Measurements from ENCODE around the gene GABBR2. TPM values are rescaled to one million over a fixed set of nuclear protein-coding genes. Genes with fewer than 3 reads are reported as not detected.
"Not testable (repeated sequence)": the region's sequence is repeated elsewhere in the genome, so short reads cannot be mapped to it uniquely, and the experiment has no call there.

GABBR2 gene
- total RNA-seq, 4 donors from 2014 or later: 0.17 to 0.26 TPM; not detected in 2

DNA sequence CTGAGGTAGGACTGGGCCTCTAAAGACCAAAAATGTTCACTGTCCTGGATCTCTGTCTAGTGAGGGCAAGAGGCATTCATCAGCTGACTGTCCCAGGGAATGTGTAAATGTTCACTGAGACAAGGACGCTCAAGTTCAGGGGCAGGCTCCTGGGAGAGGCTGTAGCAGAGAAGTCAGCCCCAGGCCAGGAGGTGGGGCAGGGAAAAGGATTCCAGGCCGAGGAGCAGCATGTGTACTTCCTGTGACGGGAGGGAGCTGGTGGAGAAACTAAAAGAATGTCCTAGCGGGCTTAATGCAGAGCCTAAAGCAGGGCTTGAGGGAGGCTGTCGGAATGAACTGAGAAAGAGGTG, 205.8 kb downstream of the GABBR2 start:
- Histone ChIP-seq H3K36me3 (no peaks in the 10 kb centered on the region), H3K27ac (replicated peaks in 1 of 4) (no peak overlapping the region), H3K27me3 (peaks cover 0 to 2% (median 0%) of the 10 kb centered on the region in 4 donors), H3K4me1 (peaks cover 0 to 8% (median 2%) of the 10 kb centered on the region in 4 donors), H3K4me3 (no peak overlapping the region), H3K9me3 (no peaks in the 10 kb centered on the region)
- TF ChIP-seq POLR2A (IDR thresholded peaks at IDR 0.05; ENCODE audit: low read depth): no peak
- TF ChIP-seq POLR2AphosphoS5 (IDR thresholded peaks at IDR 0.05): no peak
- no peak for TF ChIP-seq EP300 (IDR thresholded peaks at IDR 0.05)
- no peak for TF ChIP-seq CTCF (IDR thresholded peaks at IDR 0.05)
- DNase-seq (ENCODE audit: extremely low spot score): no peak
- 60% methylated on average over 5 of the region's 5 CpGs for WGBS
- intact Hi-C loops (cut with DNase I): no loop called here

DNA sequence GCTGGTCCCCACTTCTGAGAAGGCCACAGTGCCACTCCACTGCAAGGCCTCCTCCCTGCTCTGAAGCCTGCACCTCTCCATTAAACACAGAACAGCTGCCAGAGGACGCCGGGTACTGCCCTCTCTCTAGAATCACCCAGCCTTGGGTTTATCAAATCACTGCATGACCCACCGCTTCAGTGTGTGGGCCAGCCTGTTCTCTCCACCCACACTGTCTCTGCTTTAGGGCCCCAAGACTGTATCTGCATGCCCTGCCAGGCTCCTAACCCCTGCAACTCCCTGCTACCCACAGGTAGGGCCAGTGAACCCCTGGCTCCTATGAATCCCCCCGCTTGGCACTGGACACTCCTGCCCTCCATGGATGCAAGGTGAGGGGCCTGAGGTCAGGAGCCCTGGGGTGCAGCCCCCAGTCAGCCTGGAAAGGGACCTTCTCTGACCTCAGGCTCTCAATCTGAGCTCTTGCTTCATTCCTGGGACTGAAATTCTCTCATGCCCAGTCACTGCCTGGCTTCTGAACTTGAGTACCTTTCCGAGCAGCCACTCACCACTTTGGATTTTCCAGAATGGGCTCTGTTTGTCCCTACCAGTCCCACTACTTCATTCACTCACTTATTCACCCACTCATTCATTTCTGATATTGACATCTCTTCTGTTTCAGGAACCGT, 206.3 kb downstream of the GABBR2 start:
- WGBS: 69% methylated on average over 5 of the region's 6 CpGs
- H3K4me1 ChIP-seq: peaks cover 0 to 8% (median 2%) of the 10 kb centered on the region in 4 donors

DNA sequence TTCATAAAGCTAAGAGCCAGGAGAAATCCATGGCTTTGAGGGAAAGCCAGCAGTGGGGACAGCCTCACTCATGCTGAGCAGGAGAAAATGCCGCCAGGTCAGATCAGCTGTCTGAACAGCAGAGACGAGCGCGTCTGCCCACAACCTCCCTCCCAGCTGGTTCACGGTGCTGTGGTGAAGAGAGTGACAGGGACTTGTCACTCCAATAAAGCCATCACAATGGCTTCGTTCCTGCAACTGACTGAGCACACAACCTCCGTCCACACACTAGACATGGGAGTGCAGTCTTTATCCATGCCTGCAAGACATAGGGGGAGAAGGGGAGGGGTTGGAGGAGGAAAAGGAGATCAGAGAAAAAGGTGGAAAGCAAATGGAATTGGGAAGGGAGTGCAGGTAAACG, 206.9 kb downstream of the GABBR2 start:
- 73% methylated on average over 8 of the region's 8 CpGs for WGBS
- H3K27ac ChIP-seq (replicated peaks in 1 of 4): no peak overlapping the region
- no peaks in the 10 kb centered on the region for H3K27me3 ChIP-seq
- no peak overlapping the region for H3K4me3 ChIP-seq
- no peaks in the 10 kb centered on the region for H3K36me3 ChIP-seq
- intact Hi-C loops (cut with DNase I): no loop called here
- no peak for TF ChIP-seq CTCF (IDR thresholded peaks at IDR 0.05)
- TF ChIP-seq POLR2A (IDR thresholded peaks at IDR 0.05; ENCODE audit: low read depth): no peak
- no peak for TF ChIP-seq POLR2AphosphoS5 (IDR thresholded peaks at IDR 0.05)
- TF ChIP-seq EP300 (IDR thresholded peaks at IDR 0.05): no peak
- H3K9me3 ChIP-seq: no peaks in the 10 kb centered on the region
- H3K4me1 ChIP-seq: peaks cover 0 to 8% (median 2%) of the 10 kb centered on the region in 4 donors
- no peak for DNase-seq (ENCODE audit: extremely low spot score)

More for the DNA sequence above, 206.3 kb downstream of the GABBR2 start:
- no peak for TF ChIP-seq EP300 (IDR thresholded peaks at IDR 0.05)
- TF ChIP-seq POLR2AphosphoS5 (IDR thresholded peaks at IDR 0.05): no peak
- TF ChIP-seq POLR2A (IDR thresholded peaks at IDR 0.05; ENCODE audit: low read depth): no peak
- no peak for TF ChIP-seq CTCF (IDR thresholded peaks at IDR 0.05)
- peaks cover 0 to 2% (median 0%) of the 10 kb centered on the region in 4 donors for H3K27me3 ChIP-seq
- no peak overlapping the region for H3K27ac ChIP-seq (replicated peaks in 1 of 4)
- H3K36me3 ChIP-seq: no peaks in the 10 kb centered on the region
- H3K9me3 ChIP-seq: no peaks in the 10 kb centered on the region
- DNase-seq (ENCODE audit: extremely low spot score): no peak
- H3K4me3 ChIP-seq: no peak overlapping the region
- intact Hi-C loops (cut with DNase I): no loop called here

GRCh38 chr9:98501259-98501658, 207.5 kb downstream of the GABBR2 start:
- 83% methylated on average over 8 of the region's 8 CpGs for WGBS
- DNase-seq (ENCODE audit: extremely low spot score); H3K4me3 ChIP-seq; H3K36me3 ChIP-seq; H3K9me3 ChIP-seq; H3K27ac ChIP-seq (replicated peaks in 1 of 4); H3K4me1 ChIP-seq; H3K27me3 ChIP-seq; intact Hi-C loops (cut with DNase I): not testable (repeated sequence)

DNA sequence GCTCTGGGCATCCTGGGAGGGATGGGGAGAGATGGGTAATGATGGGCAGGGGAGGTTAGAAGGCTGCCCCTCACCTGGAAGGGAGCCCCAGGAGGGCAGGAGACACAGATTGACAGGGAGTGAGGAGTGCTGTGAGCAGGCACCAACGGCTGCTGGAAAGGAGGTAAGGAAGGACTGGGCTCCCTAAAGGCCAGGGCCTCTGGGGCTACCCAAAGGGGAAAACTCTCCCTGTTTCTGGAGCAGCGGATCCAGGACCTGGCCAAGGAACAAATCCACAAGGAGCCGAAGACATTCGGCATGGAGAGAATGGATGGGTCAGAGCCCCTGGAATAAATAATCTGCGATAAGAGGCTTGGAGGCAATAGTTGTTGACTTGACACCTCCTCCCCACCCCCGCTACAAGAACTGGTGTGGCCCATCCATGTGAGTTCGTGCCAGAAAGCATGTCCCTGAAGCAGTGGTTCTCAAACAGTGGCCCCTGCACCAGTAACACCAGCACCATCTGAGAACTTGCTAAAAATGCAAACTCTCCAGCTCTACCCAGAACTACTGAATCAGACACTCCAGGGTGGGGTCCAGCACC, 208.3 kb downstream of the GABBR2 start:
- Histone ChIP-seq H3K4me3 (no peak overlapping the region), H3K27me3 (no peaks in the 10 kb centered on the region), H3K36me3 (no peaks in the 10 kb centered on the region), H3K27ac (replicated peaks in 1 of 4) (no peak overlapping the region), H3K9me3 (no peaks in the 10 kb centered on the region), H3K4me1 (peaks cover 0 to 8% (median 2%) of the 10 kb centered on the region in 4 donors)
- intact Hi-C loops (cut with DNase I): no loop called here
- DNase-seq (ENCODE audit: extremely low spot score): no peak
- TF ChIP-seq POLR2A (IDR thresholded peaks at IDR 0.05; ENCODE audit: low read depth): no peak
- TF ChIP-seq EP300 (IDR thresholded peaks at IDR 0.05): no peak
- no peak for TF ChIP-seq POLR2AphosphoS5 (IDR thresholded peaks at IDR 0.05)
- no peak for TF ChIP-seq CTCF (IDR thresholded peaks at IDR 0.05)
- 83% methylated on average over 7 of the region's 7 CpGs for WGBS
